GM18868 (cell line): ENCODE results near the gene SLC25A23.
"Not testable (repeated sequence)": the region's sequence is repeated elsewhere in the genome, so short reads cannot be mapped to it uniquely, and the experiment has no call there.

Source experiments
- ATAC-seq: cut with Tn5 transposase; IDR thresholded peaks from one replicate; pipeline ENCODE4 v1.9.1; 2021; ENCODE audit warnings: mild to moderate bottlenecking, moderate library complexity; ENCODE audit not compliant: unreplicated experiment

SLC25A23 gene

DNA sequence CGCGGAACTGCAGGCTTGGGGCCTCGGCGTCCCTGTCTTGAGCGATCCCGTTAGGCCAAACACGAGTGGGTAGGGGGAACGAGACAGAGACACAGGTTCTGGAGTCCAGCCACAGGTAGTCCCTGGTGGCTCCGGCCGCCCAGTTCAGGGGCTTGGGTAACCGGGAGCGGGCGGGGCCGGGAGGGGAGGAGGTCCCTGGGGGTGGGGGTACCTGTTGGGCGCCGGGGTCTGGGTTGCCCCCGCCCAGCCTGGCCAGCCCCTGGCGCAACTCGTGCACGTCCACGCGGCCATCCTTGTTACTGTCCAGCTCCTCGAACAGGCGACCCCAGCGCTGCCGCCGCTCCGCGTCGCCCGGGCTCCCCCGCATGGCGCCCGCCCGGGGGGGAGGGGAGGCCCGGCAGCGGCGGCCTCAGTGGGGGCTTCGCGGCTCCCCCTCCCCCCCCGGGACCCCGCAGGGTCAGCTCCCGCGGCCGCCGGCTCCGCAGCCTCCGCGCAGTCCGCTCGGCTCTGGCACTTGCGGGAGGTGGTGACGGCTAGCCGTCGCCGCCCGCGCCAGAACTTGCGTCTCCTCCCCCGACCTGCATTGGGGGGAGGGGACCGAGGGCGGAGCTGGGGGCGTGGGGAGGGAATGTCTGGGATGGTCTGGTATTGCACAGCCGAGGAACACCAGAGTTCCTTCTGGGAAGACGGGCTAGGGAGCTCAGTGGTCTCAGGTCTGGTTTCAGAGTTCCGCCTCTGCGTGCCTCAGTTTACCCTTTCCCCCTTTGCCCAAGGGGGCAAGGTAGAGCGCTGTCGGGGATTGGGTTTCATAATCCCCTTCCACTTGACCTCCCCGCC is at the start of gene SLC25A23:
Gene SLC25A23 (minus strand): TSS at position 531 of the 837 bp plus-strand sequence. CDS start 164 bp downstream, at position 367.
- no peak for ATAC-seq

DNA sequence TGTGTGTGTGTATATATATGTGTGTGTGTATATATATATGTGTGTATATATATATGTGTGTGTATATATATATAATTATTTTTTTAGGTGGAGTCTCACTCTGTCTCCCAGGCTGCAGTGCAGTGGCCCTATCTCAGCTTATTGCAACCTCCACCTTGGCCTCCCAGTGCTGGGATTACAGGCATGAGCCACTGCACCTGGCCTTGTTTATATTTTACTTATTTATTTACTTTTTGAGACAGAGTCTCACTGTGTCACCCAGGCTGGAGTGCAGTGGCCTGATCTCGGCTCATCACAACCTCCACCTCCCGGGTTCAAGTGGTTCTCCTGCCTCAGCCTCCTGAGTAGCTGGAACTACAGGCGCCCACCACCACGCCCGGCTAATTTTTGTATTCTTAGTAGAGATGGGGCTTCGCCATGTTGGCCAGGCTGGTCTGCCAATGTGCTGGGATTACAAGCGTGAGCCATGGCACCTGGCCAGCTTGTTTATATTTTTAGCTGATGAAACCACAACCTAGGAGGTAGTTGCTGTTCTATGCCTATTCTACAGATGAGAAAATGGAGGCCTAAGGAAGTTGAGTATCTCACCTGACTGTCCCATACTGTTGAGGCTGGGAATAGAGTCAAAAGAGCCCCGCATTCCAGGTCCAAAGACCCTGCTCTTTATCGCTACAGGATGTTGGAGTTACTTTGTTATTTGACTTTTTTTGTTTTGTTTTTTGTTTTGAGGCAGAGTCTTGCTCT is 48.6 kb upstream of the SLC25A23 start:
- ATAC-seq, result not testable (repeated sequence)

DNA sequence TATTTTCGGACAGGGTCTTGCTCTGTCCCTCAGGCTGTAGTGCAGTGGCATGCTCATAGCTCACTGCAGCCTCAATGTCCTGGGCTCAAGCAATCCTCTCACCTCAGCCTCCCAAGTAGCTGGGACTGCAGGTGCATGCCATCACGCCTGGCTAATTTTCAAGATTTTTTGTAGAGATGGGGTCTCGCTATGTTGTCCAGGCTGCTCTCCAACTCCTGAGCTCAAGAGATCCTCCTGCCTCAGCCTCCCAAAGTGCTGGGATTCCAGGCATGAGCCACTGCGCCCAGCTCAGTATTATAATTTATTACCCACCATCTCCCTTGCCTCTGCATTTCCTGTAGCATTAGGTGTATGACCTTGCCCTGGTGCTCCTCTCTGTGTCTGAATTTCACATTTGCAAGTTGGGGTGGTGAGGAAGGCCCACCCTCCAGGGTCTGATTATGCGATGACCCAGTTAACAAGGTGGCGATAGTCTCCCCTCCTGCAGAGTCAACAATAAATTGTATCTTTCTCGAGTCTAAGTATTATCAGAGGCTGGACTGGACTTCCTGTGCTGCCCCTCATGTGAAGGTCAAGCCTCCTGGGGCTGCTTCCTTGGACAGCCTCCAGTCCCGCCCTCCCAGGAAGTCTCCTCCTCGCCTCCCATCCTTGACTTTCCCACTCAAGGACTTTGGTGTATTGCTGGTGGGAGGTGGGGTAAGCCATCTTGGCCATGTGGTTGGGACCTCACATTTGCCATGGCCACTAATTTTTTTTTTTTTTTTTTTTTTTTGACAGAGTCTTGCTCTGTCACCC is 44.0 kb upstream of the SLC25A23 start:
- no peak for ATAC-seq

DNA sequence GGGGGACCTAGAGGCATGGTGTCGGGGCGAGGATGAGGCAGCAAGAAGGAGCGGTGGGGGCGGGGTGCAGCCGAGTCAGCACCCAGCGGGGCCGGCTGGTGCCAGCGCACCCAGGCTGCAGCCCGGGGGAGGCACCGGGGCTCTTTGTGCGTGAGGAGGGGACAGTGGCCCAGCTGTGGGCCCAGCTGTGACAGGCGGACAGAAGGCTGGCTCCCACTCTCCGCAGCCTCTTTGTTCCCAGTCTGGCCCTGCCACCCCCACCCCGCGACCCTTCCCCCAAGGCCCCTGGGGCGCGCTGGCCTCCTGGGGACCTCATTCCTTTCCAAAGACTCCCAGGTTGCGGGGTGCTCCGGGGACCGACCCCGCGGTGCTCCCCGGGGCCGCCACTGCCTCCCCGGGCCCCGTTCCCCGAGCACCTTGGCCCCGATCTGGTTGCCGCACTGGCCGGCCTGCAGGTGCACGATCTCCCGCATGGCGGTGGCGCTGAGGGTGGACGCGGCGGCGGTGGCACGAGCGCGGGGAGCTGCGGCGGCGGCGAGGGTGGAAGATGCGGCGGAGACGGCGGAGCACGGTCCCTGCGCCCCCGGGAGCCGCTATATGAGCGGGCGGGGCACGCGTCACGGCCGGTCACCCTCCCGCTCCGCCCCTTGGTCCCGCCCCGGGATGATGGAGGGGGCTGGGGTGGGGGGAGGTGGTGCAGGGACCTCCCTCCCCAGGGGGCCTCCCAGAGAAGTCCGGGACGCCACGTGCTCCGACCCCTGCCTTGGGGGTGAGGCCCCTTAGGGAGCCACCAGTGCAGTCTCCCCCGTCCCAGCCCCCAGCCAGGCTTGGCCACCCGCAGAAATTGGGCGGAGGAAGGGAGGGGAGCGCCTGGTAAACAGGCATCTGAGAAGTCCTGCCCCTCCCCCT is 42.4 kb upstream of the SLC25A23 start, which contains the start of gene TUBB4A:
Gene TUBB4A (minus strand): TSS at position 570 of the 909 bp plus-strand sequence. CDS start 97 bp downstream, at position 473.
- ATAC-seq, result no peak

DNA sequence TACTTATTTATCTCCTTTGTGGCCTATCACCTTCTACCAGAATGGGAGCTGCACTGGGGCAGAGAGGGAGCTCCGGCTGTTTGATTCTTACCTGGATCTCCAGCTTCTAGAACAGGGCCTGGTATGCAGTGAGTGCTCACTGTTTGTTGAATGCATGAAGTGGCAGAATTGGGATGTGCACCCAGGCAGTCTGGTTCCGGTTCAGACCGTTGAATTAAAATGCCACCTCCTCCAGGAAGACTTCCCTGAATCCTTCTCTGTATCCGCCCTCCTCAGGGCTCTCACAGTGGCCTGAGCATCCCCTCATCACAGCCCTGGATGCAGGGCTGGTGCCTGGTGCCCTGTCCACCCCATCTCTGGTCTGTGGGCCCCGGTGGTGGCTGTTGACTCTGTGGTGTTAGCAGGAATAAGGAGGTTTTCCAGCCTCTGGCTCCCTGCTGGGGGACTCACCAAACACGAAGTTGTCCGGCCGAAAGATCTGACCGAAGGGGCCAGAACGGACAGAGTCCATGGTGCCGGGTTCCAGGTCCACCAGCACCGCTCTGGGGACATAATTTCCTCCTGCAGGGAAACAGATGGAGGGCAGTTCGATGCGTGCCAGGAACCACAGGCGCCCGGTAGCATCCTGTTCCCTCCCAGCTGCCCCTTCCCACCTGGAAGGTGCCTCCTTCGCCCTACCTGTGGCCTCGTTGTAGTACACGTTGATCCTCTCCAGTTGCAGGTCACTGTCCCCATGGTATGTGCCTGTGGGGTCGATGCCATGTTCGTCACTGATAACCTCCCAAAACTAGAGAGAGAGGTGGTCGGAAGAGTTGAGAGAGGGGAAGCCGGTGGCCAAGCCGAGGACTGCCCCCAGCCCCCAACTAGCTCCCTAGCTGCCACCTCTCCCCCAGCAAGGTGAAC is 41.5 kb upstream of the SLC25A23 start:
- no peak for ATAC-seq

DNA sequence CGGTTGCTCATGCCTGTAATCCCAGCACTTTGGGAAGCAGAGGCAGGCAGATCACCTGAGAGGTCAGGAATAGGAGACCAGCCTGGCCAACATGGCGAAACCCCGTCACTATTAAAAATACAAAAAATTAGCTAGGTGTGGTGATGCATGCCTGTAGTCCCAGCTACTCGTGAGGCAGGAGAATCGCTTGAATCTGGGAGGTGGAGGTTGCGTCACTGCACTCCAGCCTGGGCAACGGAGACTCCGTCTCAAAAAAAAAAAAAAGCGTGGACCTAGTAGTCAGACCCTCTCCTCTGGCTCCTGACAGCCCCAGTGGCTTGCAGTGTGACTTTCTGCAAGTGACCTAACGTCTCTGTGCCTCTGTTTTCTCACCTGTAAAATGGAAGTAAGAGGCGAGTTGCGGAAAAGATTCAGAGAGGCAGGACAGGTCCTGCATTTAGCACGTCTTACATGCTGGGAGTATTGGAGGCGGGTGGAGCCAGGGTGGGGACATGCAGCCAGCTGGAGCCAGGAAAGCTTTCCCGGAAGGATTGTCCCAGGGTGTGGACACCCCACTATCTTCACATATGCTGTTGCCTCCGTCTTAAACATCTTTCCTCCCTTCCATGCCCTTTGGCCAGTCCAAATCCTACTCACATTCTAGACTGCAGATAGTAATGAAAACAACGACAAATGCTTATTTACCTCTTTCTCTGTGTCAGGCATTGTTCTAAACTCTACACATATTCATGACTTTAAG is 39.6 kb upstream of the SLC25A23 start:
- ATAC-seq, result no peak

DNA sequence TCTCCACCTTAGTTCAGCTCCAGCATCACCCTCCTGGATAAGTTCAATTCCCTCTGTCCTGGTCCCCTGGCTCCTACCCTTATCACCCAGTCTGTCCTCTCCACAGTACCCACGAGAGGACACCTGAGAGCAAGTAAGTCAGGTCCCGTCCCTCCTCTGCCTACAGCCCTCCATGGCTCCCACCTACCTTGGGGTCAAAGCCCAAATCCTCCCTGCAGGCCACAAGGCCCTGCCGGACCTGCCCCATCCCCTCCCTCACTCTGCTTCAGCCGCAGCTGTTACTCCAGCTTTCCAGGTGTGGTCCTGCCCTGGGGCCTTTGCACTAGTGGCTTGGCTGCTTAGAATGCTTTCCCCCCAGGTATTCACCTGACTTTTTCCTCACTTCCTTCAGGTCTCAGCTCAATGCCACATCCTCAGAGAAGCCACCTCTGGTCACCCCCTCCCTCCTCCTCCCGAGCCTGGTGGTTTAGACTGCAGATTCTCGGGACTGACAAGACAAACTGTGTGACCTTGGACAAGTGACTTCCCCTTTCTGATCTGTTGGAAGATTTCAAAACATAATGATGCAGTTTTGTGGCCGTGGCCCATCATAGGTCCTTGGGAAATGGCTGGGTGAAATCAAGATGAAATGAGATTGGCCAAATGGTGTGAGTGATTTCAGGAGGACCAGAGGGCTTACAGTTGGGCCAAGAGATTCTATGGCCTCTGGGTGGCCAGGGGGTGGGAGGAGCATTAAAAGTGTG is 38.9 kb upstream of the SLC25A23 start:
- ATAC-seq, result no peak

DNA sequence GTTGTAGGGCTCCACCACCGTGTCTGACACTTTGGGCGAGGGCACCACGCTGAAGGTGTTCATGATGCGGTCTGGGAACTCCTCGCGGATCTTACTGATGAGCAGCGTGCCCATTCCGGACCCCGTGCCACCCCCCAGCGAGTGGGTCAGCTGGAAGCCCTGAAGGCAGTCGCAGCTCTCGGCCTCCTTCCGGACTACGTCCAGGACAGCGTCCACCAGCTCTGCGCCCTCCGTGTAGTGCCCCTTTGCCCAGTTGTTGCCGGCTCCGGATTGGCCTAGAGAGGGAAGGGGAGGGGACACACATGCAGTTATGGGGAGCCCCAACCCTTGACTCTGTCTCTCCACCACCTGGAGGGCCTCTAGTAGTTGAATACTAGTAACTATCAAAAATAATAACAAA is 36.4 kb upstream of the SLC25A23 start:
- no peak for ATAC-seq

DNA sequence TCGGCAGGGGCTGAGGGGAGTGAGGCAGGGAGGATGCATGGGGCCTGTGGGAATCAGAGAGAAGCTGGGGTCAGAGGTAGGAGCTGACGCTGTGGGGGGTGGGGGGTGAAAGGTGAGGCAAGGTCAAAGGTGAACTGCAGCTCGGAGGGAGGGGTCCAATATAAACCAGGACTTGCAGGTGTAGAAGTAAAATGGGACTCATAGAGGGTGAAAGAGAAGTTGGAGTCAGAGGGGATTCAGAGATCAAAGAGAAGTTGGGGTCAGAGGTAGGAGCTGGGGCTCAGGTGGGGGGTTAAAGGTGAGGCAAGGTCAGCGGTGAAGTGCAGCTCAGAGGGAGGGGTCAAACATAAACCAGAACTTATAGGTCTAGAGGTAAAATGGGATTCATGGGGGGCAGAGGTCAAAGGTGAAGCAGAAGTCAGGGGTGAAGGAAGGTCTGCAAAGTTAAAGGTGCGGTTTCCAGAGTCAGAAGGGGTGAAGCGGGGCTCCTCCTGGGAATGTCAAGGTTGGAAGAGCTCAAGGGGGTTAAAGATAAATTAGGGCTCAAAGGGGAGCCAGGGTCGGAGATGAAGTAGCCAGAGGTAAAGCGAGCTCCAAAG is 34.9 kb upstream of the SLC25A23 start:
- ATAC-seq, result no peak

DNA sequence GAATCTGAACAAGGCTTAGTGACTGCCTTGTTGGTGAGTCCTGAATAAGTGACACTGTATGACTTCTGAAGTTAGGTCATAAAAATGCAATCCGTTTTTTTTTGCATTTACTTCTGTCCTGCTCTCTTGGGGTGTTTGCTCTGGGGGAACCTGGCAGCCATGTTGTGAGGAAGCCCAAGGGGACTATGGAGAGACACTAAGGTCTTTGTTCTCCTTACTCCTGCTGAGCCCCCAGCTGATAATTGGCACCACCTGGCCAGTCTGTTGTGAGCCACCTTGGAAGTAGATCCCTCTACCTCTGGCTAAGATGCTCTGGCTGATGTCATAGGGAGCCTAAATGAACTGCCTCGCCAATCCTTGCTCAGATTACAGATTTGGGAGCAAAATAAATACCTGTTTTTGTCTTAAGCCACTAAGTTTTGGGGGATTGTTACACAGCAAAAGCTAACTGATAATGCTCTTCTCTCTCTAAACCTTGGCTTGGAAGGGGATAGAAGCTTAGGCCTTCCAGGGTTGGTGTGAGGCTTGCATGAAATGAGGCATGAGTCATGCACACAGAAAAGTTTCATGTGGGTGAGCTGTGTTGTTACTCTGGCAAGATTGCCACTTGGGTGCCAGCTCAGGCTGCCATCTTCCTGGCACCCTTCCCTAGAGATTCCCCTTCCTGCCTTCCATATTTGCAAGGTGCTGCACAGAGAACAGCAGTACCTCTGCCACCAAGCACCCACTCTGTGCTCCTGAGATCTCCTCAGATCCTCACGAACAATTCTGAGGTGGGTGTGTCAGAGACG is 32.4 kb upstream of the SLC25A23 start:
- no peak for ATAC-seq

DNA sequence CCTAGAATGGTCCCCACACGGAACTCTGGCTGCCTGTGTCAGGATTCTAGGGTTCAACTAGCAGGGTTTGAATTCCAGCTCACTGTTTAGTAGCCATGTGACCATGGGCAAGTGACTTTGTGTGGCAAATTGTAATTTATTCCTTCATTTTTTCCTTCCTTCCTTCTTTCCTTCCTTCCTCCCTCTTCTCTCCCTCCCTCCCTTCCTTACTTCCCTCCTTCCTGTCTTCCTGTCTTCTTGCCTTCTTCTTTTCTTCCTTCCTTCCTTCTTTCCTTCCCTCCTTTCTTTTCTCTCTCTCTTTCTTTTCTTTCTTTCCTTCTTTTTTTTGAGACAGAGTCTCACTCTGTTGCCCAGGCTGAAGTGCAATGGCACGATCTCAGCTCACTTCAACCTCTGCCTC is 30.5 kb upstream of the SLC25A23 start:
- no peak for ATAC-seq

DNA sequence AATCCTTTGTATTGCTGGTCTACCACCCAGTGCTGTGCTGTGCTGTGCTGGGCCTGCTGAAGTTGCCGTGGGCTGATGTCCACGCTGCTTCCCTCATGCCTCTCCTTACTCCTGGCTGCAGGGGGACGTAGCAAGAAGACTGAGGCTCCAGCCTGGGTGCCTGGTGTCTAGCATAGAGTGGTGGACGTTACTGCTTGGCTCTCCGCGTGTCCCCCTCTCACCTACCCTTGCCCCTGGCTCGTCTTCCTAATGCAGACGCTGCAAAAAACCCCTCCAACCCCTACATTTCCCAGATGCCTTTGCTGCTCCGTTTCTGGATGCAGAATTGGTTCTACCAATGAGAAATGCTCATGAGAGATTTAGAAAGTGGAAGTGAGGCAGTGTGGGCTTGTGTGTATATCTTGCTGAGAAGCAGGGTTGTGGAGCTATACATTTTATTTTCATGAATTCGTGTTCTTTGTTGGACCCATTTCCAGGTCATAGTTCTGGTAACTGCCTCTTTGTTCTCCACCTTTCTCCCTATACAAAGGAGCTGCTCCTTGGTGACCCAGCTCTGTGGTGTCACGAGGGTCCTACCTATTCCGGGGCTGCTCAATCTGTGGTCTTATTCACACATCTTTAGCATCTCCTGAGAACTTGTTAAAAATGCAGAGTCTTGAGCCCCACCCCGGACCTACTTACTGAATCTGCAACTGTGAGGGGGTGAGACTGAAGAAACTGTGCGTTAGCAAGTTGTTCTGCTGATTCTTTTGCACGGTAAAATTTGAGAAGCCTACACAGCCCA is 29.9 kb upstream of the SLC25A23 start:
- ATAC-seq, result no peak

DNA sequence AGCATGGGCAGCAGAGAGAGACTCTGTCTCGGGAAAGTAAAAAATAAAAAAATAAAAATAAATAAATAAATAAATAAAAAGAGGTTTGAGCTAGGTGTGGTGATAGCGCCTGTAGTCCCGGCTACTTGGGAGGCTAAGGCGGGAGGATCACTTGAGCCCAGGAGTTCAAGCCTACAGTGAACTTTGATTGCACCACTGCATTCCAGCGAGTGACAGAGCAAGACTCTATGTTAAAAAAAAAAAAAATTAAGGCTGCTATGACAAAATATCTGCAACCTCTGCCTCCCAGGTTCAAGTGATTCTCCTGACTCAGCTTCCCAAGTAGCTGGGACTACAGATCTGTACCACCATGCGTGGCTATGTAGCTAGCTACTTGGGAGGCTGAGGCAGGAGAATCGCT is 25.2 kb upstream of the SLC25A23 start:
- ATAC-seq, result no peak

DNA sequence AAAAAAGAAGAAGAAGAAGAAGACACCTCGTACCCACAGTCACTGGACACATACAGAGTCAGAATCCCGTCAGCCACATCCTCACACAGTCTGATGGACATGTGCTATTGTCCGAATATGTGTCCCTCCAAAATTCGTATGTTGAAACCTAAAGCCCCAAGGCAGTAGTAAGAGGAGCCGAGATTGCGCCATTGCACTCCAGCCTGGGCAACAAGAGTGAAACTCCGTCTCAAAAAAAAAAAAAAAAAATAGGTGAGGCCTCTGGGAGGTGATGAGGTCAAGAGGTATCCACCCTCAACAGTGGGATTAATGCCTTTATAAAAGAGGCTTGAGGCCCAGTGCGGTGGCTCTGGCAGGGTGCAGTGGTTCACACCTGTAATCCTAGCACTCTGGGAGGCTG is 24.6 kb upstream of the SLC25A23 start:
- ATAC-seq, result no peak

DNA sequence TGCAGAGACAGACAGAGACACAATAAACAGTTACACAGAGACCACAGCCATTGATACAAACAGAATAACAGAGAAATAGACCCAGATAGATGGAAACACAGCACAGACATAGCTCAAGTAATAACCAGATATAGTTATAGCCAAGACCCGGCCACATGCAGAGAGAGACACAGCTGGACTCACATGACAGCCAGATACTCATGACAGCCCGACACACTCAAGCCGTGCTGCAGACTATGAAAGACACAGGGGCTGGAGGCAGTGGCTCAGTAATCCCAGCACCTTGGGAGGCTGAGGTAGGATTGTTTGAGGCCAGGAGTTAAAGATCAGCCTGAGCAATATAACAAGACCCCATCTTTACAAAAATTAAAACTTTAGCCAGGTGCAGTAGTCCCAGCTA is 23.6 kb upstream of the SLC25A23 start:
- ATAC-seq, result no peak

DNA sequence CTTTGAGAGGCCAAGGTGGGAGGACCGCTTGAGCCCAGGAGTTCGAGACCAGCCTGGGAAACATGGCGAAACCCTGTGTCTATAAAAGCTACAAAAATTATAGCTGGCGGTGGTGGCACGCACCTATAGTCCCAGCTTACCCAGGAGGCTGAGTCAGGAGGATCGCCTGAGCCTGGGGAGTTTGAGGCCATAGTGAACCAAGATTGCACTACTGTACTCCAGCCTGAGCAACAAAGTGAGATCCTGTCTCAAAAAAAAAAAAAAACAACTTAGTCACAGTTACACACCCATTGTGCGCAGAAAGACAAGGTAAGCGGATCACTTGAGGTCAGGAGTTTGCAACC is 22.7 kb upstream of the SLC25A23 start:
- no peak for ATAC-seq
